DLD1 (cell line): Measurements from ENCODE around the gene BCAP29.
"Not testable (repeated sequence)": the region's sequence is repeated elsewhere in the genome, so short reads cannot be mapped to it uniquely, and the experiment has no call there.

Experiments used
- in situ Hi-C: cut with HindIII; loops from 2 replicates; pipeline ENCODE4 v1.10.0; 2017; ENCODE audit warnings: low sequenced_read_pairs

The BCAP29 gene

GRCh38 chr7:107615910-107616680, 36.0 kb downstream of the BCAP29 start:
- in situ Hi-C loops = no loop called here

- in situ Hi-C loops = no loop called here
Measured at GRCh38 chr7:107622429-107622828, 42.4 kb downstream of the BCAP29 start.

GRCh38 chr7:107622894-107623293, 42.8 kb downstream of the BCAP29 start:
- in situ Hi-C loops = no loop called here

GRCh38 chr7:107627002-107627401, 47.0 kb downstream of the BCAP29 start:
- in situ Hi-C loops = no loop called here

- in situ Hi-C loops = no loop called here
Measured at GRCh38 chr7:107628461-107629064, 48.5 kb downstream of the BCAP29 start.

GRCh38 chr7:107630342-107630741, 50.3 kb downstream of the BCAP29 start:
- in situ Hi-C loops = no loop called here

GRCh38 chr7:107631588-107632491, 51.8 kb downstream of the BCAP29 start:
- in situ Hi-C loops = no loop called here

GRCh38 chr7:107632492-107632865, 52.4 kb downstream of the BCAP29 start:
- in situ Hi-C loops = no loop called here

GRCh38 chr7:107638594-107638993, 58.5 kb downstream of the BCAP29 start:
- in situ Hi-C loops = no loop called here

- in situ Hi-C loops = not testable (repeated sequence)
Measured at GRCh38 chr7:107639070-107639469, 59.0 kb downstream of the BCAP29 start.

GRCh38 chr7:107641676-107642075, 61.6 kb downstream of the BCAP29 start:
- in situ Hi-C loops = loop anchor here (10.0 kb wide), 1 partner anchor 177 kb away; no protein-coding TSS in a partner anchor

GRCh38 chr7:107642501-107642900, 62.5 kb downstream of the BCAP29 start:
- in situ Hi-C loops = loop anchor here (10.0 kb wide), 1 partner anchor 178 kb away; no protein-coding TSS in a partner anchor

- in situ Hi-C loops = loop anchor here (10.0 kb wide), 1 partner anchor 179 kb away; no protein-coding TSS in a partner anchor
Measured at GRCh38 chr7:107643407-107643806, 63.4 kb downstream of the BCAP29 start.

GRCh38 chr7:107643938-107644308, 63.9 kb downstream of the BCAP29 start:
- in situ Hi-C loops = loop anchor here (10.0 kb wide), 1 partner anchor 179 kb away; no protein-coding TSS in a partner anchor

- in situ Hi-C loops = loop anchor here (10.0 kb wide), 1 partner anchor 180 kb away; no protein-coding TSS in a partner anchor
Measured at GRCh38 chr7:107644309-107644974, 64.4 kb downstream of the BCAP29 start.

- in situ Hi-C loops = no loop called here
Measured at GRCh38 chr7:107652642-107653041, 72.6 kb downstream of the BCAP29 start.

- in situ Hi-C loops = no loop called here
Measured at GRCh38 chr7:107658467-107658866, 78.4 kb downstream of the BCAP29 start.

- in situ Hi-C loops = no loop called here
Measured at GRCh38 chr7:107659666-107660065, 79.6 kb downstream of the BCAP29 start.

GRCh38 chr7:107660381-107661080, 80.5 kb downstream of the BCAP29 start, which contains the start of gene SLC26A4:
TSS of gene SLC26A4 (plus strand) at chr7:107660828. CDS start at chr7:107661642, 814 bp downstream.
- in situ Hi-C loops = no loop called here
